WTC11 (cell line): ENCODE measurements around the gene MRC2.

Source experiments
- CREB1 ChIP-seq: sonication (generic); formaldehyde crosslinking; IDR thresholded peaks from 2 replicates; pipeline ENCODE4 v1.8.0; 2023; ENCODE audit warnings: mild to moderate bottlenecking, missing genetic modification reagents
- NR2C2 ChIP-seq: sonication (generic); formaldehyde crosslinking; IDR thresholded peaks from 2 replicates; pipeline ENCODE4 v1.8.0; 2022; ENCODE audit warnings: mild to moderate bottlenecking, missing genetic modification reagents
- NR3C1 ChIP-seq: sonication (generic); formaldehyde crosslinking; conservative IDR thresholded peaks from 2 replicates; pipeline ENCODE4 v1.8.1; 2023; ENCODE audit warnings: low read depth, mild to moderate bottlenecking, missing genetic modification reagents
- USF2 ChIP-seq: sonication (generic); formaldehyde crosslinking; IDR thresholded peaks from 2 replicates; pipeline ENCODE4 v1.8.1; 2023; ENCODE audit warnings: mild to moderate bottlenecking, missing genetic modification reagents, moderate library complexity
- TF ChIP-seq, protein P1 (sequence below): fragments of 200-600 bp; IDR thresholded peaks from 2 replicates; pipeline ENCODE4 v1.8.0; 2022; ENCODE audit warnings: antibody characterized with exemption
- TF ChIP-seq, protein P2 (sequence below): sonication (generic); formaldehyde crosslinking; IDR thresholded peaks from 2 replicates; pipeline ENCODE4 v1.8.0; 2022; ENCODE audit warnings: mild to moderate bottlenecking, missing genetic modification reagents

GRCh38 chr17:62687997-62688396, 60.5 kb downstream of the MRC2 start:
- TF ChIP-seq, protein P1, sequence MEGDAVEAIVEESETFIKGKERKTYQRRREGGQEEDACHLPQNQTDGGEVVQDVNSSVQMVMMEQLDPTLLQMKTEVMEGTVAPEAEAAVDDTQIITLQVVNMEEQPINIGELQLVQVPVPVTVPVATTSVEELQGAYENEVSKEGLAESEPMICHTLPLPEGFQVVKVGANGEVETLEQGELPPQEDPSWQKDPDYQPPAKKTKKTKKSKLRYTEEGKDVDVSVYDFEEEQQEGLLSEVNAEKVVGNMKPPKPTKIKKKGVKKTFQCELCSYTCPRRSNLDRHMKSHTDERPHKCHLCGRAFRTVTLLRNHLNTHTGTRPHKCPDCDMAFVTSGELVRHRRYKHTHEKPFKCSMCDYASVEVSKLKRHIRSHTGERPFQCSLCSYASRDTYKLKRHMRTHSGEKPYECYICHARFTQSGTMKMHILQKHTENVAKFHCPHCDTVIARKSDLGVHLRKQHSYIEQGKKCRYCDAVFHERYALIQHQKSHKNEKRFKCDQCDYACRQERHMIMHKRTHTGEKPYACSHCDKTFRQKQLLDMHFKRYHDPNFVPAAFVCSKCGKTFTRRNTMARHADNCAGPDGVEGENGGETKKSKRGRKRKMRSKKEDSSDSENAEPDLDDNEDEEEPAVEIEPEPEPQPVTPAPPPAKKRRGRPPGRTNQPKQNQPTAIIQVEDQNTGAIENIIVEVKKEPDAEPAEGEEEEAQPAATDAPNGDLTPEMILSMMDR, result no peak
- TF ChIP-seq NR2C2, result no peak
- TF ChIP-seq, protein P2, sequence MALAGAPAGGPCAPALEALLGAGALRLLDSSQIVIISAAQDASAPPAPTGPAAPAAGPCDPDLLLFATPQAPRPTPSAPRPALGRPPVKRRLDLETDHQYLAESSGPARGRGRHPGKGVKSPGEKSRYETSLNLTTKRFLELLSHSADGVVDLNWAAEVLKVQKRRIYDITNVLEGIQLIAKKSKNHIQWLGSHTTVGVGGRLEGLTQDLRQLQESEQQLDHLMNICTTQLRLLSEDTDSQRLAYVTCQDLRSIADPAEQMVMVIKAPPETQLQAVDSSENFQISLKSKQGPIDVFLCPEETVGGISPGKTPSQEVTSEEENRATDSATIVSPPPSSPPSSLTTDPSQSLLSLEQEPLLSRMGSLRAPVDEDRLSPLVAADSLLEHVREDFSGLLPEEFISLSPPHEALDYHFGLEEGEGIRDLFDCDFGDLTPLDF (CRISPR knock-in tag), result no peak
- no peak for TF ChIP-seq NR3C1 (CRISPR knock-in tag)
- TF ChIP-seq CREB1, result no peak
- no peak for TF ChIP-seq USF2 (CRISPR knock-in tag)
